Measurements from ENCODE around the gene NME2.

The NME2 gene

GRCh38 chr17:51188271-51188833 is 22.1 kb downstream of the NME2 start:
- Histone ChIP-seq H3K27ac (ENCODE audit: extremely low read depth, low read depth, low read length) (no peak overlapping the region), H3K4me3 (ENCODE audit: low read depth, low read length) (no peak overlapping the region), H3K36me3 (ENCODE audit: control insufficient read depth in 2 of 2, insufficient read depth in 1 of 2, low read length in 2 of 2) (peaks cover 64 to 69% of the 10 kb centered on the region in 2 experiments), H3K4me1 (ENCODE audit: control insufficient read depth, insufficient read depth, low read length) (no peaks in the 10 kb centered on the region), H3K9me3 (ENCODE audit: control insufficient read depth, insufficient read depth, low read depth, low read length) (no peaks in the 10 kb centered on the region)
- no peak for TF ChIP-seq ZNF37A (tag by site-specific recombination; IDR thresholded peaks at IDR 0.05)
- TF ChIP-seq ZXDB (tag by site-specific recombination; IDR thresholded peaks at IDR 0.05) = no peak
- POLR2A ChIA-PET = no interaction called here
- CTCF ChIA-PET = interaction anchor here (0.6 to 1.0 kb wide), 2 partner anchors 20 to 355 kb away, joined by 3 to 4 read pairs; no protein-coding TSS in a partner anchor

- Histone ChIP-seq H3K4me1 (ENCODE audit: control insufficient read depth, insufficient read depth, low read length) (no peaks in the 10 kb centered on the region), H3K4me3 (ENCODE audit: low read depth, low read length) (no peak overlapping the region), H3K27ac (ENCODE audit: extremely low read depth, low read depth, low read length) (no peak overlapping the region), H3K9me3 (ENCODE audit: control insufficient read depth, insufficient read depth, low read depth, low read length) (no peaks in the 10 kb centered on the region), H3K36me3 (ENCODE audit: control insufficient read depth in 2 of 2, insufficient read depth in 1 of 2, low read length in 2 of 2) (peaks cover 67 to 69% of the 10 kb centered on the region in 2 experiments)
- ChIA-PET CTCF (interaction anchor here (1.3 kb wide), 1 partner anchor 68 kb away, joined by 3 read pairs; no protein-coding TSS in a partner anchor), POLR2A (no interaction called here)
- peak; percentile 74 for TF ChIP-seq ATF2 (tag by site-specific recombination; IDR thresholded peaks at IDR 0.05; ENCODE audit: low read depth)
- TF ChIP-seq ZFP3 (tag by site-specific recombination; IDR thresholded peaks at IDR 0.05; ENCODE audit: low read depth) = no peak
Measured at GRCh38 chr17:51189162-51189561, 23.0 kb downstream of the NME2 start.

GRCh38 chr17:51189628-51190027 is 23.4 kb downstream of the NME2 start:
- Histone ChIP-seq H3K4me1 (ENCODE audit: control insufficient read depth, insufficient read depth, low read length) (no peaks in the 10 kb centered on the region), H3K27ac (ENCODE audit: extremely low read depth, low read depth, low read length) (no peak overlapping the region), H3K36me3 (ENCODE audit: control insufficient read depth in 2 of 2, insufficient read depth in 1 of 2, low read length in 2 of 2) (peaks cover 70 to 71% of the 10 kb centered on the region in 2 experiments), H3K4me3 (ENCODE audit: low read depth, low read length) (no peak overlapping the region), H3K9me3 (ENCODE audit: control insufficient read depth, insufficient read depth, low read depth, low read length) (no peaks in the 10 kb centered on the region)
- TF ChIP-seq ZFP37 (tag by site-specific recombination; IDR thresholded peaks at IDR 0.05) = no peak
- no peak for TF ChIP-seq ZBTB6 (tag by site-specific recombination; IDR thresholded peaks at IDR 0.05)
- TF ChIP-seq ZNF324 (tag by site-specific recombination; IDR thresholded peaks at IDR 0.05) = no peak
- TF ChIP-seq SP7 (tag by site-specific recombination; IDR thresholded peaks at IDR 0.05) = no peak
- TF ChIP-seq PRDM1 (tag by site-specific recombination; IDR thresholded peaks at IDR 0.05) = no peak
- no peak for TF ChIP-seq GLI4 (tag by site-specific recombination; IDR thresholded peaks at IDR 0.05)
- TF ChIP-seq ZNF792 (tag by site-specific recombination; IDR thresholded peaks at IDR 0.05) = no peak
- TF ChIP-seq ZNF518A (tag by site-specific recombination; conservative IDR thresholded peaks at IDR 0.05; ENCODE audit: low read depth) = no peak
- TF ChIP-seq ZNF202 (tag by site-specific recombination; IDR thresholded peaks at IDR 0.05; ENCODE audit: borderline replicate concordance) = no peak
- POLR2A ChIA-PET = no interaction called here
- CTCF ChIA-PET = interaction anchor here (1.1 to 1.3 kb wide), 2 partner anchors 68 to 246 kb away, joined by 3 read pairs; no protein-coding TSS in a partner anchor
